Upper lobe of right lung (tissue), 1 donor: ENCODE data around the gene FAM185A. TPM values are rescaled to one million over a fixed set of nuclear protein-coding genes. Genes with fewer than 3 reads are reported as not detected.

ENCODE experiments used
- ATAC-seq: fragments of 200-7000 bp; cut with Tn5 transposase; one replicate; pipeline ENCODE4 v1.9.1; 2020; ENCODE audit warnings: mild to moderate bottlenecking, moderate library complexity
- DNase-seq: peaks from one replicate; pipeline ENCODE4 v3.0.0-alpha.2; 2020
- H3K27ac ChIP-seq: fragments of 200-600 bp; one replicate; pipeline ENCODE4 v1.8.0; 2022
- H3K27me3 ChIP-seq: fragments of 200-600 bp; one replicate; pipeline ENCODE4 v1.8.0; 2022; ENCODE audit warnings: mild to moderate bottlenecking
- H3K36me3 ChIP-seq: fragments of 200-600 bp; one replicate; pipeline ENCODE4 v1.8.0; 2022
- H3K4me1 ChIP-seq: fragments of 200-600 bp; one replicate; pipeline ENCODE4 v1.8.0; 2022
- H3K4me3 ChIP-seq: fragments of 200-600 bp; one replicate; pipeline ENCODE4 v1.8.0; 2022; ENCODE audit warnings: mild to moderate bottlenecking
- H3K9me3 ChIP-seq: fragments of 200-600 bp; one replicate; pipeline ENCODE4 v1.8.0; 2022
- intact Hi-C: fragments of 100-400 bp; cut with DNase I; formaldehyde crosslinking; loops from one replicate; pipeline ENCODE4 v1.11.0; 2022
- total RNA-seq: library from RNA; stranded (reverse); fragmentation: NEBNext Ultra II Directional; extraction: Animal tissue kit (Norgen Biotek cat#: 25700); gene quantifications from one replicate; pipeline ENCODE4 v1.2.1, GENCODE V29; 2021
- TF ChIP-seq, protein P1 (sequence below): fragments of 200-600 bp; IDR thresholded peaks from one replicate; pipeline ENCODE4 v1.8.0; 2022; ENCODE audit warnings: antibody characterized with exemption
- donor health status: DM: no; HTN: yes; CAD: no; lungs with severe emphysema.

The FAM185A gene
- total RNA-seq, 1 donor from 2014 or later: 8.1 TPM

DNA sequence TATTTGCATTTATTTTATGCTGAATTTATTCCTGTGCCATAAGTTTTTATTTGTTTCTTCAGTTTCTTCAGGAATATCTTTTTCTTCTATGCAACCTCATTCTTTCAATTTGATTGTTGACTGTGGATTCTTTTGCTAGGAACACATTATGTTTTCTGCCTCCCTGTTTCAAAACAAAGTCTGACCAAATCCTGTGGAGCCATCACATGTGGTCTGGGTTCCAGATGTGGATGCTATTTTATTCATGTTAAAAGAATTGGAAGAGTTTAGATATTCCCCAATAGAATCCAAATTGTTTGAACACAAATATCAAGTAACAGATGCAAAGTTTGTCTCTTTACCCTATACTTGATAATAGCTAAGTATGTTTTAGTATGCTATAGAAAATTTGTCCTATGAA, 107.2 kb downstream of the FAM185A start:
- Histone ChIP-seq H3K27ac (no peak overlapping the region), H3K4me1 (no peaks in the 10 kb centered on the region), H3K36me3 (no peaks in the 10 kb centered on the region), H3K4me3 (no peak overlapping the region), H3K9me3 (no peaks in the 10 kb centered on the region), H3K27me3 (no peaks in the 10 kb centered on the region)
- ATAC-seq (no peak), DNase-seq (no peak)
- TF ChIP-seq, protein P1, sequence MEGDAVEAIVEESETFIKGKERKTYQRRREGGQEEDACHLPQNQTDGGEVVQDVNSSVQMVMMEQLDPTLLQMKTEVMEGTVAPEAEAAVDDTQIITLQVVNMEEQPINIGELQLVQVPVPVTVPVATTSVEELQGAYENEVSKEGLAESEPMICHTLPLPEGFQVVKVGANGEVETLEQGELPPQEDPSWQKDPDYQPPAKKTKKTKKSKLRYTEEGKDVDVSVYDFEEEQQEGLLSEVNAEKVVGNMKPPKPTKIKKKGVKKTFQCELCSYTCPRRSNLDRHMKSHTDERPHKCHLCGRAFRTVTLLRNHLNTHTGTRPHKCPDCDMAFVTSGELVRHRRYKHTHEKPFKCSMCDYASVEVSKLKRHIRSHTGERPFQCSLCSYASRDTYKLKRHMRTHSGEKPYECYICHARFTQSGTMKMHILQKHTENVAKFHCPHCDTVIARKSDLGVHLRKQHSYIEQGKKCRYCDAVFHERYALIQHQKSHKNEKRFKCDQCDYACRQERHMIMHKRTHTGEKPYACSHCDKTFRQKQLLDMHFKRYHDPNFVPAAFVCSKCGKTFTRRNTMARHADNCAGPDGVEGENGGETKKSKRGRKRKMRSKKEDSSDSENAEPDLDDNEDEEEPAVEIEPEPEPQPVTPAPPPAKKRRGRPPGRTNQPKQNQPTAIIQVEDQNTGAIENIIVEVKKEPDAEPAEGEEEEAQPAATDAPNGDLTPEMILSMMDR: no peak
- intact Hi-C loops: no loop called here

Other genes starting within 250 kb of the FAM185A start
- gene RASA4B, start 231.2 kb upstream of the FAM185A start, total RNA-seq: 30.0 TPM
- 19.3 TPM for gene UPK3BL2, start 205.3 kb upstream of the FAM185A start, total RNA-seq
- gene SPDYE2, start 197.8 kb upstream of the FAM185A start, total RNA-seq: not detected
- gene POLR2J3, start 176.4 kb upstream of the FAM185A start, total RNA-seq: 36.7 TPM
- 78.8 TPM for gene RASA4, start 132.2 kb upstream of the FAM185A start, total RNA-seq
- gene UPK3BL1, start 106.2 kb upstream of the FAM185A start, total RNA-seq: 39.4 TPM
- gene SPDYE2B, start 98.7 kb upstream of the FAM185A start, total RNA-seq: not detected
- 14.1 TPM for gene POLR2J2, start 77.3 kb upstream of the FAM185A start, total RNA-seq
- 0.58 TPM for gene LRRC17, start 164.0 kb downstream of the FAM185A start, total RNA-seq